GM12878 (cell line): ENCODE results near the gene CP. TPM values are rescaled to one million over a fixed set of nuclear protein-coding genes. Genes with fewer than 3 reads are reported as not detected.

Experiments used
- ATAC-seq: fragments of 200-7000 bp; cut with Tn5 transposase; 3 replicates; pipeline ENCODE4 v1.9.1; 2020; ENCODE audit warnings: mild to moderate bottlenecking, moderate library complexity
- BruUV-seq: library from RNA; stranded (reverse); fragments of 400-500 nt; replicated peaks from 2 replicates; lab custom pipeline; 2021; lab: Mats Ljungman, UMichigan
- CTCF ChIA-PET: fragments of 300-600 bp; sonication (Branson Sonifier 250); formaldehyde crosslinking; extraction: SDS; loops from one replicate; lab custom pipeline; 2021; ENCODE audit warnings: inconsistent platforms; lab: Yijun Ruan, JAX
- POLR2A ChIA-PET: fragments of 350-600 bp; formaldehyde crosslinking; extraction: SDS; loops from one replicate; lab custom pipeline; 2021; ENCODE audit warnings: inconsistent platforms; lab: Charles Lee
- RAD21 ChIA-PET: fragments of 300-600 bp; sonication (Branson Sonifier 250); formaldehyde crosslinking; loops from one replicate; lab custom pipeline; 2023; ENCODE audit warnings: antibody characterized with exemption; ENCODE audit not compliant: unreplicated experiment; lab: Charles Lee
- SMC1A ChIA-PET: fragments of 300-600 bp; sonication (Branson Sonifier 250); formaldehyde crosslinking; loops from one replicate; lab custom pipeline; 2023; ENCODE audit not compliant: unreplicated experiment, uncharacterized antibody; lab: Charles Lee
- DNase-seq: peaks from one replicate; pipeline ENCODE4 v3.0.0-alpha.2; 2011; ENCODE audit warnings: low read depth, low spot score
- FAIRE-seq: peaks from 3 replicates; lab custom pipeline; 2011; peaks lifted over from hg19 to GRCh38; lab: Jason Lieb, UNC
- H2AFZ ChIP-seq: 2 replicates; pipeline ENCODE4 v1.6.0; 2011; ENCODE audit warnings: low read depth, low read length, control low read depth; ENCODE audit not compliant: control insufficient read depth
- H3K27ac ChIP-seq: 2 replicates; pipeline ENCODE4 v1.5.1; 2011; ENCODE audit warnings: control low read depth; ENCODE audit not compliant: control insufficient read depth, insufficient read depth
- H3K27me3 ChIP-seq, 2 experiments: replicated peaks in 1 of 2; 2 replicates each; pipeline versions ENCODE4 v1.6.0 to v1.6.1; 2011; ENCODE audit warnings: low read length in 1 of 2; ENCODE audit not compliant: control insufficient read depth in 2 of 2, insufficient read depth in 2 of 2
- H3K36me3 ChIP-seq, 2 experiments: 2 replicates each; pipeline ENCODE4 v1.5.1; 2011; ENCODE audit warnings: low read length in 1 of 2; ENCODE audit not compliant: control insufficient read depth in 2 of 2, insufficient read depth in 2 of 2
- H3K4me1 ChIP-seq: 2 replicates; pipeline ENCODE4 v1.6.1; 2011; ENCODE audit warnings: mild to moderate bottlenecking, low read length, moderate library complexity, mixed read lengths; ENCODE audit not compliant: control insufficient read depth, insufficient read depth
- H3K4me2 ChIP-seq: 2 replicates; pipeline ENCODE4 v1.6.0; 2011; ENCODE audit warnings: control low read depth; ENCODE audit not compliant: control insufficient read depth, insufficient read depth
- H3K4me3 ChIP-seq: fragments of 200-600 bp; sonication (generic); 2 replicates; pipeline ENCODE4 v1.5.1; 2016
- H3K79me2 ChIP-seq: 2 replicates; pipeline ENCODE4 v1.6.0; 2011; ENCODE audit warnings: low read length; ENCODE audit not compliant: control insufficient read depth, insufficient read depth
- H3K9ac ChIP-seq: 2 replicates; pipeline ENCODE4 v1.8.0; 2011; ENCODE audit warnings: low read length, control low read depth, mixed read lengths; ENCODE audit not compliant: control insufficient read depth, insufficient read depth
- H3K9me3 ChIP-seq: replicated peaks from 3 replicates; pipeline ENCODE4 v1.5.1; 2011; ENCODE audit warnings: mild to moderate bottlenecking, low read length; ENCODE audit not compliant: control insufficient read depth, insufficient read depth
- H4K20me1 ChIP-seq: 2 replicates; pipeline ENCODE4 v1.6.0; 2011; ENCODE audit not compliant: control insufficient read depth, insufficient read depth
- ASH2L ChIP-seq: fragments of 300-600, 200-600 bp; sonication (generic); IDR thresholded peaks from 2 replicates; pipeline ENCODE4 v1.6.1; 2017; ENCODE audit warnings: low read depth, mild to moderate bottlenecking, borderline replicate concordance
- E2F4 ChIP-seq: IDR thresholded peaks from 2 replicates; pipeline ENCODE4 v1.6.1; 2012; ENCODE audit warnings: low read depth, low read length, improper control_type of control experiment
- ETV6 ChIP-seq, 2 experiments: fragments of 450-650 bp in 1 of 2; IDR thresholded peaks in 1 of 2; conservative IDR thresholded peaks in 1 of 2; 2 replicates each; pipeline ENCODE4 v1.6.1; 2014; ENCODE audit warnings: antibody characterized with exemption in 1 of 2, borderline replicate concordance in 1 of 2, low read depth in 1 of 2, mild to moderate bottlenecking in 1 of 2, moderate library complexity in 1 of 2
- IKZF2 ChIP-seq, 2 experiments: fragments of 450-650 bp; IDR thresholded peaks; 2 replicates each; pipeline ENCODE4 v1.6.1; 2017; ENCODE audit warnings: mild to moderate bottlenecking in 2 of 2, moderate library complexity in 2 of 2
- IRF5 ChIP-seq: fragments of 450-650 bp; IDR thresholded peaks from 2 replicates; pipeline ENCODE4 v1.6.1; 2017; ENCODE audit warnings: borderline replicate concordance
- KDM1A ChIP-seq: fragments of 200-600 bp; sonication (generic); IDR thresholded peaks from 2 replicates; pipeline ENCODE4 v1.6.1; 2016; ENCODE audit warnings: borderline replicate concordance
- RELB ChIP-seq: fragments of 450-650 bp; IDR thresholded peaks from 2 replicates; pipeline ENCODE4 v1.6.1; 2017; ENCODE audit warnings: low read depth, mild to moderate bottlenecking, moderate library complexity
- SPI1 ChIP-seq: IDR thresholded peaks from 2 replicates; pipeline ENCODE4 v1.6.1; 2011; ENCODE audit warnings: low read depth, mild to moderate bottlenecking, low read length, moderate library complexity, borderline replicate concordance; ENCODE audit not compliant: insufficient read depth
- TAF1 ChIP-seq: IDR thresholded peaks from 2 replicates; pipeline ENCODE4 v1.6.1; 2011; ENCODE audit warnings: mild to moderate bottlenecking, low read depth, low read length, borderline replicate concordance
- ZNF384 ChIP-seq: IDR thresholded peaks from 2 replicates; pipeline ENCODE4 v1.6.1; 2012; ENCODE audit warnings: low read depth, mild to moderate bottlenecking, low read length, improper control_type of control experiment, borderline replicate concordance
- WGBS: methylation state at CpG from one replicate; pipeline ENCODE4 v1.1.6; 2016; ENCODE audit warnings: low lambda C conversion rate; ENCODE audit not compliant: insufficient replicate concordance, insufficient coverage; ENCODE audit errors: missing lambda C conversion rate; 5-methylcytosine and 5-hydroxymethylcytosine counted together
- in situ Hi-C: fragments of 300-500 bp; cut with MboI; formaldehyde crosslinking; loops from 9 replicates; pipeline ENCODE4 v1.14.3; 2018; ENCODE audit warnings: mixed read lengths
- intact Hi-C: fragments of 100-400 bp; cut with micrococcal nuclease; formaldehyde crosslinking; loops from one replicate; pipeline ENCODE4 v1.14.2; 2022; ENCODE audit not compliant: unreplicated experiment
- polyA plus RNA-seq, 11 experiments: library from polyadenylated mRNA; depleted of rRNA in 4 of 11; unstranded in 6 of 11; stranded (reverse) in 5 of 11; fragments of >200 nt; fragmentation: Nextera tagmentation in 4 of 11; fragmentation: Illumina TruSeq in 1 of 11; extraction: Ambion mirVana in 4 of 11; extraction: Trizol in 1 of 11; gene quantifications; 1 replicate in 1 of 11; 2 replicates in 10 of 11; pipeline versions ENCODE4 v1.2.1 to v1.2.3, GENCODE V29; 2011 to 2016; ENCODE audit warnings: inconsistent platforms in 2 of 11, missing spikeins in 2 of 11, low read depth in 1 of 11
- total RNA-seq, 4 experiments: library from RNA; depleted of rRNA in 3 of 4; stranded (reverse); fragments of >200 nt in 3 of 4; fragmentation: Illumina TruSeq in 1 of 4; extraction: Trizol in 1 of 4; gene quantifications; 2 replicates each; pipeline versions ENCODE4 v1.2.1 to v1.2.3, GENCODE V29; 2013 to 2021

The CP gene
- total and polyA plus RNA-seq, 10 of the 15 experiments (the other 5 are each of a cell fraction or from before 2014, with no cell fraction given) = 0.14 to 1.2 (median 0.30) TPM; not detected in 6

GRCh38 chr3:149252272-149252671 is 30.6 kb upstream of the CP start:
- peaks cover 9% of the 10 kb centered on the region; the same call in 1 of the 2 replicates for H3K4me1 ChIP-seq
- no peaks in the 10 kb centered on the region for H3K9me3 ChIP-seq
- no peak for ATAC-seq
- no TSS peak for BruUV-seq
- POLR2A ChIA-PET = no interaction called here
- no peaks in the 10 kb centered on the region for H4K20me1 ChIP-seq
- in situ Hi-C loops = no loop called here
- no peak overlapping the region for H3K4me3 ChIP-seq
- peaks cover 0 to 1% of the 10 kb centered on the region in 2 experiments; a peak in 1 of 4 replicates for H3K27me3 ChIP-seq
- TF ChIP-seq SPI1 = peak; percentile 73; the same call in 1 of the 2 replicates
- TF ChIP-seq KDM1A = no peak
- TF ChIP-seq, all 136 proteins: peak for 1
- intact Hi-C loops = no loop called here
- Histone ChIP-seq H2AFZ (no peak overlapping the region), H3K36me3 (no peaks in the 10 kb centered on the region), H3K79me2 (no peaks in the 10 kb centered on the region), H3K27ac (no peak overlapping the region), H3K9ac (no peak overlapping the region), H3K4me2 (no peak overlapping the region)
- 36% methylated on average over 2 of the region's 2 CpGs for WGBS
- RAD21 ChIA-PET = no interaction called here
- CTCF ChIA-PET = no interaction called here
- SMC1A ChIA-PET = interaction anchor here (0.7 kb wide), 1 partner anchor 1268 kb away, joined by 3 read pairs; no protein-coding TSS in a partner anchor
- DNase-seq (no peak), FAIRE-seq (no peak)

GRCh38 chr3:149251186-149251585 is 29.6 kb upstream of the CP start:
- Histone ChIP-seq H3K4me3 (no peak overlapping the region), H3K9ac (no peak overlapping the region), H3K27me3 (peaks cover 0 to 1% of the 10 kb centered on the region in 2 experiments; a peak in 1 of 4 replicates), H3K4me2 (no peak overlapping the region), H3K4me1 (peaks cover 17% of the 10 kb centered on the region), H3K36me3 (no peaks in the 10 kb centered on the region), H3K27ac (no peak overlapping the region), H3K9me3 (no peaks in the 10 kb centered on the region), H4K20me1 (no peaks in the 10 kb centered on the region), H3K79me2 (no peaks in the 10 kb centered on the region), H2AFZ (no peak overlapping the region)
- no TSS peak for BruUV-seq
- ChIA-PET POLR2A (interaction anchor here (0.7 kb wide), 1 partner anchor 1723 kb away, joined by 3 read pairs; no protein-coding TSS in a partner anchor), CTCF (interaction anchor here (1.3 to 2.3 kb wide), 3 partner anchors 24 to 131 kb away, joined by 3 to 6 read pairs (median 3); no protein-coding TSS in a partner anchor), RAD21 (no interaction called here), SMC1A (no interaction called here)
- 95% methylated on average over 3 of the region's 3 CpGs for WGBS
- in situ Hi-C loops (no loop called here), intact Hi-C loops (no loop called here)
- no peak for FAIRE-seq
- no peak for ATAC-seq
- DNase-seq = no peak
- TF ChIP-seq TAF1 = no peak
- TF ChIP-seq IKZF2 (IDR thresholded peaks at IDR 0.05) = no peak
- TF ChIP-seq SPI1 = no peak
- no peak for TF ChIP-seq ZNF384
- TF ChIP-seq E2F4 = no peak
- no peak for TF ChIP-seq ASH2L
- no peak for TF ChIP-seq IRF5
- TF ChIP-seq RELB = no peak
- no peak for TF ChIP-seq ETV6 (conservative IDR thresholded peaks at IDR 0.05 in 1 of 2, IDR thresholded peaks at IDR 0.05 in 1 of 2; ENCODE audit: borderline replicate concordance in 1 of 2, low read depth in 1 of 2)
